ENCODE results near the gene LTF.
A peak's percentile ranks its signal among the peaks of the same experiment; 100 is the strongest.

The LTF gene

GRCh38 chr3:46490338-46491084 lies 25.8 kb upstream of the LTF start:
- no peak for DNase-seq

DNA sequence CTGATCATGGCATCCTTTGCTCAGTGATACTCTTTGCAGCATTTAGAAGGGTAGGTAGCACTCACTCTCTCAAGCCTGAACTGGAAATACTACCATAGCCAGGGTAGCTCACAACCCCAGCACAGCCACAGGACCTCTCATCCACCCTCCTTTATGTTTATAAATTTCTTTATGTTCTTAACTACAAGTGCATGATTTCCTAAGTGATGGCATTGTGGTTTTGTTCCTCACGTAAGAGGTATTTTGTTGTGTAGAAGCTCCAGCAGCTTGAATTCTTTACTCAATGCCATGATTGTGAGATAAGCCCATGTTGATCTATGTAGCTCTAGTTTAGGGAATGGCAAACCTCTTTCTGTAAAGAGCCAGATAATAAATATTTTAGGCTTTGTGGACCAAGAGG lies 25.2 kb upstream of the LTF start:
- no peak for DNase-seq

GRCh38 chr3:46489381-46489780 lies 24.7 kb upstream of the LTF start:
- no peak for DNase-seq

DNA sequence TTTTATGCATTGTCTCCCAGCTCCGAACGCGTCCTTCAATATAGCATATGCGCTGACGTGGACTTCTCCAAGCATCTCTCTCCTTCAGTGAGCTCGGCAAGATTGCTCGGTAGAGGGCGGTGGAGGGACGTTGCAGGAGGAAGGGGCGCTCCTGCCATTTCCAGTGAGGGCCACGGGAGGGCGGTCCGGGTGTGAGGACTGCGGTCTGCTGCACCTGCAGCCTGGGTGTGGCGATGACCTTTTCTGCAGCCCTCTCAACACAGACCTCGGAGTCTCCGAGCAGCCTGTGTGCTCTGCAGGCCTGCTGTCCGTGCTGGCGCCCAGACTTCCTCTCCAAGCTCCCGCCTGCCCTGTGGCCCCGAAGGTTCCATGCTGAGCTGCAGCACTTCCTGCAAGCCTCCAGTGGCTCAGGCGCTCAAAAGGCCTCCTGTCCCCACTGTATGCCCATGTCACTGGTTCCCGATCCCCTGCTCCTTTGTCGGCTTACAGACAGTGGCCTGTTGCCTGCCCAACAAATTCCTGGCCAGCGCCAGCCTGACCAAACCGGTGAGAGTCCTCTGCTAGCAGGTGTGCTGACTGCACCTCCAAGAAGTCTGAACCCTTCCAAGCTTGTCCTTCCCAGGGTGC lies 24.1 kb upstream of the LTF start:
- peak; percentile 40 for DNase-seq

DNA sequence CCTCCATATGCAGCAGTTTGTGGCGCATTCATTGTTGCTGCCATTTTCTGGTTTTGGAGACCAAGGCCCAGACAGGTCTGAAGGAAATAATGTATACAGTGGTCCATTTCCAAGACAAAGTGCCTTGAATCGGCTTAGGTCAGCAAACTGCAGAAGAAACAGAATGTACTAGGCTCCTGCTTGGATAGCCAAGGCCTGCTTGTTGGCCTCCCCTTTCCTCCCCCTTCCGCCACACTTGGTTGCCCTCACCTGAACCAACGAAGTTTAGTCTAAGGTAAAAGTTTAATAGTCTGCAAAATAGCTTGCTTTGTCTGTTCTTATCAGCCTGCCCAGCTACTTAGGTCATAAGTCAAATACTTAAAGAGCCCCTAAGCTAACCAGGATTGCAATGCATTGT lies 21.1 kb upstream of the LTF start:
- no peak for DNase-seq

GRCh38 chr3:46484911-46485778 lies 20.4 kb upstream of the LTF start:
- DNase-seq: no peak

DNA sequence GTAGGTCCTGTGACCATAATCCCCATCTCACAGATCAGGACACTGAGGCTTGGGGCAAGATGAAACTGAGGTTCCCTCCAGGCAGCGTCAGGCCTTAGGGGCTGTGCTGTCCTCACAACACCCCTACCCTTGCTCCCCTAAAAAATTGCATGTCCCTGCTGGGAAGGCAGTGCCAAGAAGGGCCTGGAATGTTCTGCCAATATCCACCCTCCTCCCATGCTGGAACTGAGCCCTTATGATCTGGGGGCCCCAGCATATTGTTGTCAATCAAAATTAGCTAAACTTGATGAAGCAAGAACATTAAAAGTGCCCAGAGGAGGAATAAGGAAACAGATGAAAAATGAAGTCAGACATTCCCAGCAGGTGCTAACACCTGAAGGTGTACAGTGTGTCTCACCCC lies 19.7 kb upstream of the LTF start:
- no peak for DNase-seq

- no peak for DNase-seq
Observed at GRCh38 chr3:46483825-46484224, 19.1 kb upstream of the LTF start.

DNA sequence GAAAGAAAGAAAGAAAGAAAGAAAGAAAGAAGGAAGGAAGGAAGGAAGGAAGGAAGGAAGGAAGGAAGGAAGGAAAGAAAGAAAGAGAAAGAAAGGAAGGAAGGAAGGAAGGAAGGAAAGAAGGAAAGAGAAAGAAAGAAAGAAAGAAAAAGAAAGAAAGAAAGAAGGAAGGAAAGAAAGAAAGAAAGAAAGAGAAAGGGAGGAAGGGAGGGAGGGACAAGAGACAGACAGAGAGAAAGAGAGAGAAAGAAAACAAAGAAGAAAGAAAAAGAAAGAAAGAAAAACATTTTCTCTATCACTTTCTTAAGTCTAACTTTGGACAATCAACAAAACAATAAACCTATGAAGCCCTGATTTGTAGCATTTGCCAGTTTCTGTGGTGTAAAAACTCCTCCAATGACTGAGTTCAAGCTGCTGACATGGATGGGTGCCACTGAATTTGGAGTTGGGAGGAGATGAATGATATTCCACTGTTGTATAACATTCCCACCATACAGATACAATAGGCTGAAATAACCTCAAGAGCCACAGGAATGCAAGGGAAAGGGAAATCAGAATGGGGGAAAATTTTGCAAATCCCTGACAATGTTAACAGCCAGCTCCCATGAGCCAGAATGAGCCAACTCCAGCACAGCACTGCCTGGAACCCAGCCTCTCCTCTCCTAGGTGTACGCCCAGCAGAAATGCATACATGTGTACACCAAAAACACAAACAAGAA lies 18.1 kb upstream of the LTF start:
- no peak for DNase-seq

GRCh38 chr3:46481636-46482035 lies 16.9 kb upstream of the LTF start:
- no peak for DNase-seq

GRCh38 chr3:46480491-46481195 lies 15.9 kb upstream of the LTF start:
- no peak for DNase-seq

DNA sequence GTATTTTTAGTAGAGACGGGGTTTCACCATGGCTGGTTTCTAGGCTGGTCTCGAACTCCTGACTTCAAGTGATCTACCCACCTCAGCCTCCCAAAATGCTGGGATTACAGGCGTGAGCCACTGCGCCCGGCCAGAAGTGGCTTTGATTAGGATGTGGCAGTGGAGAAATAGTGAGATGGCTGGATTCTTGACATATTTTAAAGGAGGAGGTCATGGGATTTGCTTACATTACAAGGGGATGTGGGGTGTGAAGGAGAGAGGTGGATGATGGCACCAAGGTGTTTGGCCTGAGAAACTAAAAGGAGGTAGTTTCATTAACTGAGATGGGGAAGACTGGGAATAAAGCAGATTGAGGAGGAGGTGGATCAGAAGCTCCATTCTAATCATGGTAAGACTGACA lies 15.0 kb upstream of the LTF start:
- DNase-seq: no peak

DNA sequence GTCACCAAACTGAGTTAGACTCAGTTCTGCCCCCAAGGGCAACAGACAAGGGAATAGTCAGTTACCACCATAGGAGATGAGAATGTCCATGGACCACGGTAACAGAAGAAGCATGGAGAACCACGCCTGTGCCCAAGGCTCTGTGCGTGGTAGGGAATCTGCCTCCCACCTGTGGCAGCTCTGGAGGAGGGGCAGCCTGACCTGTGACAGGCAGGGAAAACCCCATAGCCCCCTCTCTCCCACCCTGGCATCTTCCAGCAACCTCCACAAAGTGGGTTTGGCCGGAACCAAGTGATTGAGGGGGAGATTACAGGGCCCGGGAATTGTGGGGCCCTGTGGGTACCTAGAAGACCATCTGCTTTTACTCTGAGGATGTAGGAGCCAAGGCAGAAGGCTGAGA lies 14.3 kb upstream of the LTF start:
- DNase-seq: no peak

- no peak for DNase-seq
Observed at GRCh38 chr3:46478341-46478740, 13.6 kb upstream of the LTF start.

DNA sequence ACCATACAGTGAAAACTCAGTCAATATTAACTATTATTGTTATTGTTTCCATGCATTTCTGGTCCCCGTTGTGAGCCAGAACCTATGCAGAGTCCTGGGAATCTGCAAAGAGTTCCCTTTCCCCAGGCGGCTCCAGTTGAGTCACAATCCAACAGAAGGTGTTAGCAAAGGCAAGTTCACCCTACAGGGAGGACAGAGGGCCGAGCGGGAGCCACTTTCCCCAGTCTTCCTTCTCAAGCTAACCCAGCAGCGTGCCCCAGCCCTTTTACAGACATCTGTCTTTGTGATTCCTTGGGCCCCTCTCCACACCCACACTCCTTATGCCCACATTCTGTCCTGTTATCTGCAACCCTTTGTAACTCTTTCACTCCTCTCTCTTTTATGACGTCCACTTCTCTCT lies 13.1 kb upstream of the LTF start:
- no peak for DNase-seq

GRCh38 chr3:46477145-46477544 lies 12.4 kb upstream of the LTF start:
- no peak for DNase-seq

- no peak for DNase-seq
Observed at GRCh38 chr3:46472736-46473135, 8.0 kb upstream of the LTF start.

DNA sequence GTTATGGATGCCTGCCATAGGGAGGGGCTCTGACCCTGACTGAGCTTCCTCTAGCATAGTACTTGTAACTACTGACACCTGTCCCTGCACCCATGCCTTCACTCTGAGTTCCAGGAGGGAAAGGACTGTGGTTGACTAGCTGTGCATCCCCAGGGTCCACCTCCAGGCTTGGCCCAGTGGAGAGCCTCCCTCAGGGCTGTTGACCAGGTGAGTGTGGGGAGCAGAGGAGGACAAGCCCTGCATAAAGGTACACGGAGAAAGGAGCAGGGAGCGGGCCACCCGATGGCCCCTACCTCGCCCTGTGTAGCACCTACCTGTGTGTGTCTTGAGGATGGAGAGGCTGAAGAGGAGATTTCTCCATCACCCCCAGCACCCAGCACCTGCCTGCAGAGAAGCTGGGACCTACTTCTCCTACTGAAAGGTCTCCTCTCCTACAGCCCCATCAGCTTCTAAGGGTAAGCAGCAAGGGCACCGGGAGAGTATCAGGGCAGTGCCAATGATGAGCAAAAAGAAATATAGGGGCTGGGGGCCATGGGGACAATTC lies 6.7 kb upstream of the LTF start:
- DNase-seq: no peak

GRCh38 chr3:46470831-46471230 lies 6.1 kb upstream of the LTF start:
- no peak for DNase-seq

DNA sequence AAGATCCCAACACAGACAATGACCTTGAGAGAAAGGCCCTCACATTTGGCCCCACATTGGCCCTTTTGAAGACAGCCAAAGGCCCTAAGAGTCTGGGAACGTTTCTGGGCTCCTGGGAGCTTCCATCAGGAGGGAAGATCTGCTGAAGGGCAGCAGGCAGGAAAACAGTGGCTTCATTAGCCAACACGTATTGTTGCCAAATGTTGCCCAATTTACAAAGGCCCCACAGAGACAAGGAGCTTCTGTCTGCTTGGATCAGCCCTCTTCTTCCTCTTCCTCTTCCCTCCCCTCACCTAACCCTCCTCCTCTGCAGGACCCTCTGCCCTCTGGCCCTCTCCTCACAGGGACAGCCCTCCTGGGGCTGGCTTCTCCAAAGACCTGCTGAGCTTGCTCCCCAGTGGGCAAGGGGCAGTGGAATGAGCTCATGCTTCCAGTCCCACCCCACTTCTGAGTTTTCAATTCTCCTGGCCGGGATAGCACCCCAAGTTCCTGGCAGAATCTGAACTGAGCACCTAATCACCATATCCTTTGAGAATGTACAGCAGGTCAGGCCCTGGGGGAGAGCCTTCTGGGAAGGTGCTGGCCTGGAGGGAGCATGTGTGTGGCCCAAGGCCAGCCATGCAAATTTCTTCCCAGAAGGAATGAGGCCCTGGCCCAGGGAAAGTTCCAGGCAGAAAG lies 5.1 kb upstream of the LTF start:
- DNase-seq: no peak

DNA sequence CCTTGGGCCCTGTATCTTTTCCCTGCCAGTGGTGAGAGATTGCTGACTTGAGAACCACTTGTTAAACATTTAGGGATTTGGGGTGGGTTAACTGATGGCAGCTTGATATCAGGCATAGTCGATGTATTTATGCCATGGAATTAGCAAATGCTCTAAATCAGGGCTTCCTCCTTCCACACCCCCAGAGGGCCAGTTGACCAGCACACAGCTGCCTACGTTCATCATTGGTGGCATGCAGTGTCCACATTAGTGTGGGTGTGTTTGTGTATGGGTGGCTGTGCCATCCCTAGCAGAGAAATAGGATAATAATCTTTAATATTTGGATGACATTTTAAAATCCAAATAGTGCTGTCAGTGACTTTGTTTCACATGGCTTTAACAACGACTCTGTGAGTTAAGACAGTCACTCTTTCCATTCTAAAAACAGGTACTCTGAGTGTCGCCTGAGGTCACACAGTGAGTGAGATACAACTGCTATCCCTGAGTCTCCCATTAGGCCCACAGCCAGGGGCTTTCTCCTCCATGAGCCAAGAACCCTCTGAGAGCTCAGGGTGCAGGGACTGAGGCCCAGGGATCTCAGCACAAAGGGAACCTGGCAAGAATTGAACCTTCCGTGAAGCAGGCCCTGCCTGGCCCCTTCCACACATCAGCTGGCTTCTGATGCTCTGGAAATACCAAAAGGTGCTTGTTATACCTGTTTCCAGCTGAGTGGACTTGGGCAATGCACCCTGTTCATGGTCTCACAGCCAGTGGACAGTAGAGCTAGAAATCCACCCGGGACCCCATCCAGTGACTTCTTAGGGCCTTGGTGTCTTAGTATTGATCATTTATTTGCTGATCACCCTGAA lies 4.3 kb upstream of the LTF start:
- DNase-seq: no peak
